ENCODE measurements around the gene SLC7A14.

GRCh38 chr3:170599091-170599490, 13.2 kb upstream of the SLC7A14 start:
- TF ChIP-seq CTCF (conservative IDR thresholded peaks at IDR 0.05; ENCODE audit: low read length) = no peak
- no peak for TF ChIP-seq EZH2phosphoT487 (IDR thresholded peaks at IDR 0.05; ENCODE audit: borderline replicate concordance, low read depth, low read length)
